ENCODE results near the gene FKTN.
"Not testable (repeated sequence)": the region's sequence is repeated elsewhere in the genome, so short reads cannot be mapped to it uniquely, and the experiment has no call there.

The FKTN gene

GRCh38 chr9:105557804-105558610, at the start of gene FKTN:
Gene FKTN, plus strand, starts transcription at chr9:105558131. Its CDS starts 16,902 bp downstream, at chr9:105575033.
- peak; percentile 86 to 90 for DNase-seq (ENCODE audit: low spot score in 2 of 2)
- H3K9me3 ChIP-seq, result peaks cover 14% of the 10 kb centered on the region
- H3K36me3 ChIP-seq (replicated peaks), result no peaks in the 10 kb centered on the region; the same call in 1 of the 2 replicates
- in situ Hi-C loops (cut with MboI; ENCODE audit: low sequenced_read_pairs), result no loop called here
- peak within 1 kb of the TSS; percentile 91 for H3K4me3 ChIP-seq
- no peaks in the 10 kb centered on the region for H3K27me3 ChIP-seq (ENCODE audit: low read depth)
- H3K4me1 ChIP-seq, result peaks cover 6% of the 10 kb centered on the region

GRCh38 chr9:105508530-105508929, 49.4 kb upstream of the FKTN start:
- no peaks in the 10 kb centered on the region for H3K9me3 ChIP-seq
- H3K4me1 ChIP-seq, result peaks cover 10% of the 10 kb centered on the region
- H3K36me3 ChIP-seq (replicated peaks), result 0 out of 2 replicates have a peak, but pooled peaks cover 4% of the 10 kb centered on the region
- no peak overlapping the region for H3K4me3 ChIP-seq
- in situ Hi-C loops (cut with MboI; ENCODE audit: low sequenced_read_pairs), result no loop called here
- H3K27me3 ChIP-seq (ENCODE audit: low read depth), result no peaks in the 10 kb centered on the region
- DNase-seq (ENCODE audit: low spot score in 2 of 2), result no peak

- DNase-seq (ENCODE audit: low spot score in 2 of 2), result no peak
These were observed 47.9 kb upstream of the FKTN start for GRCh38 chr9:105510024-105510423.

GRCh38 chr9:105511446-105511845, 46.5 kb upstream of the FKTN start:
- Histone ChIP-seq H3K9me3 (no peaks in the 10 kb centered on the region), H3K4me1 (no peaks in the 10 kb centered on the region), H3K27me3 (ENCODE audit: low read depth) (no peaks in the 10 kb centered on the region), H3K4me3 (no peak overlapping the region), H3K36me3 (replicated peaks) (peaks cover 24% of the 10 kb centered on the region)
- in situ Hi-C loops (cut with MboI; ENCODE audit: low sequenced_read_pairs), result no loop called here
- DNase-seq (ENCODE audit: low spot score in 2 of 2), result no peak

More at GRCh38 chr9:105510024-105510423, 47.9 kb upstream of the FKTN start:
- Histone ChIP-seq H3K27me3 (ENCODE audit: low read depth) (no peaks in the 10 kb centered on the region), H3K4me1 (no peaks in the 10 kb centered on the region), H3K9me3 (no peaks in the 10 kb centered on the region), H3K36me3 (replicated peaks) (peaks cover 18% of the 10 kb centered on the region), H3K4me3 (no peak overlapping the region)
- in situ Hi-C loops (cut with MboI; ENCODE audit: low sequenced_read_pairs), result no loop called here

- in situ Hi-C loops (cut with MboI; ENCODE audit: low sequenced_read_pairs), result no loop called here
- no peaks in the 10 kb centered on the region for H3K9me3 ChIP-seq
- no peaks in the 10 kb centered on the region for H3K27me3 ChIP-seq (ENCODE audit: low read depth)
- H3K4me3 ChIP-seq, result no peak overlapping the region
- H3K36me3 ChIP-seq (replicated peaks), result peaks cover 21% of the 10 kb centered on the region
- DNase-seq (ENCODE audit: low spot score in 2 of 2), result no peak
- no peaks in the 10 kb centered on the region for H3K4me1 ChIP-seq
These were observed 42.0 kb upstream of the FKTN start for GRCh38 chr9:105515811-105516413.

- H3K27me3 ChIP-seq (ENCODE audit: low read depth); H3K36me3 ChIP-seq (replicated peaks); in situ Hi-C loops (cut with MboI; ENCODE audit: low sequenced_read_pairs); H3K4me1 ChIP-seq; H3K9me3 ChIP-seq; H3K4me3 ChIP-seq: not testable (repeated sequence)
- DNase-seq (ENCODE audit: low spot score in 2 of 2), result peak in 1 of 2 experiments; percentile 46
These were observed 38.1 kb upstream of the FKTN start for GRCh38 chr9:105519710-105520369.

GRCh38 chr9:105520992-105521391, 36.9 kb upstream of the FKTN start:
- DNase-seq (ENCODE audit: low spot score in 2 of 2); H3K4me1 ChIP-seq; H3K9me3 ChIP-seq; in situ Hi-C loops (cut with MboI; ENCODE audit: low sequenced_read_pairs); H3K36me3 ChIP-seq (replicated peaks); H3K4me3 ChIP-seq; H3K27me3 ChIP-seq (ENCODE audit: low read depth): not testable (repeated sequence)

- H3K36me3 ChIP-seq (replicated peaks); H3K9me3 ChIP-seq; DNase-seq (ENCODE audit: low spot score in 2 of 2); H3K4me3 ChIP-seq; in situ Hi-C loops (cut with MboI; ENCODE audit: low sequenced_read_pairs); H3K4me1 ChIP-seq; H3K27me3 ChIP-seq (ENCODE audit: low read depth): not testable (repeated sequence)
These were observed 35.1 kb upstream of the FKTN start for GRCh38 chr9:105522618-105523385.

- H3K36me3 ChIP-seq (replicated peaks), result peaks cover 22% of the 10 kb centered on the region
- H3K4me3 ChIP-seq, result no peak overlapping the region
- H3K4me1 ChIP-seq, result no peaks in the 10 kb centered on the region; the same call in 1 of the 2 replicates
- no peak for DNase-seq (ENCODE audit: low spot score in 2 of 2)
- peaks cover 4% of the 10 kb centered on the region; the same call in 1 of the 2 replicates for H3K9me3 ChIP-seq
- in situ Hi-C loops (cut with MboI; ENCODE audit: low sequenced_read_pairs), result no loop called here
- H3K27me3 ChIP-seq (ENCODE audit: low read depth), result no peaks in the 10 kb centered on the region
These were observed 26.4 kb upstream of the FKTN start for GRCh38 chr9:105531530-105531929.

GRCh38 chr9:105535920-105536668, 21.8 kb upstream of the FKTN start:
- no peaks in the 10 kb centered on the region; the same call in 1 of the 2 replicates for H3K4me1 ChIP-seq
- H3K27me3 ChIP-seq (ENCODE audit: low read depth), result no peaks in the 10 kb centered on the region
- H3K4me3 ChIP-seq, result no peak overlapping the region
- no peaks in the 10 kb centered on the region for H3K9me3 ChIP-seq
- DNase-seq (ENCODE audit: low spot score in 2 of 2), result no peak
- in situ Hi-C loops (cut with MboI; ENCODE audit: low sequenced_read_pairs), result no loop called here
- peaks cover 22% of the 10 kb centered on the region for H3K36me3 ChIP-seq (replicated peaks)

- H3K4me3 ChIP-seq, result no peak overlapping the region
- no peaks in the 10 kb centered on the region for H3K4me1 ChIP-seq
- in situ Hi-C loops (cut with MboI; ENCODE audit: low sequenced_read_pairs), result no loop called here
- H3K9me3 ChIP-seq, result no peaks in the 10 kb centered on the region
- H3K36me3 ChIP-seq (replicated peaks), result peaks cover 21% of the 10 kb centered on the region
- peak in 1 of 2 experiments; percentile 28 for DNase-seq (ENCODE audit: low spot score in 2 of 2)
- no peaks in the 10 kb centered on the region for H3K27me3 ChIP-seq (ENCODE audit: low read depth)
These were observed 18.5 kb upstream of the FKTN start for GRCh38 chr9:105539452-105539851.

- H3K9me3 ChIP-seq, result no peaks in the 10 kb centered on the region
- no peak for DNase-seq (ENCODE audit: low spot score in 2 of 2)
- H3K4me1 ChIP-seq, result no peaks in the 10 kb centered on the region
- in situ Hi-C loops (cut with MboI; ENCODE audit: low sequenced_read_pairs), result no loop called here
- H3K36me3 ChIP-seq (replicated peaks), result peaks cover 4% of the 10 kb centered on the region; the same call in 1 of the 2 replicates
- H3K4me3 ChIP-seq, result no peak overlapping the region
- no peaks in the 10 kb centered on the region for H3K27me3 ChIP-seq (ENCODE audit: low read depth)
These were observed 16.1 kb upstream of the FKTN start for GRCh38 chr9:105541838-105542237.

GRCh38 chr9:105554042-105554441, 3.9 kb upstream of the FKTN start:
- no peak for DNase-seq (ENCODE audit: low spot score in 2 of 2)
- no peaks in the 10 kb centered on the region for H3K36me3 ChIP-seq (replicated peaks)
- no peaks in the 10 kb centered on the region for H3K27me3 ChIP-seq (ENCODE audit: low read depth)
- peaks cover 5% of the 10 kb centered on the region for H3K4me1 ChIP-seq
- H3K4me3 ChIP-seq, result no peak overlapping the region
- in situ Hi-C loops (cut with MboI; ENCODE audit: low sequenced_read_pairs), result no loop called here
- no peaks in the 10 kb centered on the region for H3K9me3 ChIP-seq

Measured in HAP-1 (cell line).